SK-N-SH treated with all-trans-retinoic acid at 6 μM for 48 hours (cell line): ENCODE results near the gene DRAM1.

Source experiments
- ATAC-seq: fragments of 200-7000 bp; cut with Tn5 transposase; 3 replicates; pipeline ENCODE4 v1.9.1; 2020; ENCODE audit warnings: mild to moderate bottlenecking, moderate library complexity
- ARNTL ChIP-seq: fragments of 450-650 bp; formaldehyde crosslinking; IDR thresholded peaks from 2 replicates; pipeline ENCODE4 v1.5.0; 2020; ENCODE audit warnings: low read depth, mild to moderate bottlenecking, moderate library complexity, borderline replicate concordance
- BACH2 ChIP-seq: fragments of 250-450 bp; sonication (Bioruptor Pico); IDR thresholded peaks from 2 replicates; pipeline ENCODE4 v1.9.0; 2021; ENCODE audit warnings: mild to moderate bottlenecking, borderline replicate concordance
- CSDC2 ChIP-seq: fragments of 250-450 bp; sonication (Bioruptor Pico); IDR thresholded peaks from 2 replicates; pipeline ENCODE4 v1.5.0; 2020; ENCODE audit warnings: mild to moderate bottlenecking, moderate library complexity
- ESRRG ChIP-seq: fragments of 250-450 bp; sonication (Bioruptor Pico); IDR thresholded peaks from 2 replicates; pipeline ENCODE4 v1.6.1; 2021; ENCODE audit warnings: mild to moderate bottlenecking
- GLIS3 ChIP-seq: fragments of 250-450 bp; sonication (Bioruptor Pico); IDR thresholded peaks from 2 replicates; pipeline ENCODE4 v1.5.0; 2020; ENCODE audit warnings: mild to moderate bottlenecking, moderate library complexity
- ISL1 ChIP-seq: fragments of 250-450 bp; sonication (Bioruptor Pico); IDR thresholded peaks from 2 replicates; pipeline ENCODE4 v2.1.2; 2022; ENCODE audit warnings: mild to moderate bottlenecking, moderate library complexity
- OSR1 ChIP-seq: fragments of 250-450 bp; sonication (Bioruptor Pico); IDR thresholded peaks from 2 replicates; pipeline ENCODE4 v1.8.0; 2022; ENCODE audit warnings: moderate library complexity, mild to moderate bottlenecking, inconsistent platforms
- PPARA ChIP-seq: fragments of 250-450 bp; sonication (Bioruptor Pico); IDR thresholded peaks from 2 replicates; pipeline ENCODE4 v1.5.0; 2020; ENCODE audit warnings: mild to moderate bottlenecking, borderline replicate concordance
- RARB ChIP-seq: fragments of 250-450 bp; sonication (Bioruptor Pico); IDR thresholded peaks from 2 replicates; pipeline ENCODE4 v1.8.0; 2021; ENCODE audit warnings: mild to moderate bottlenecking, moderate library complexity
- TCF4 ChIP-seq: fragments of 250-450 bp; sonication (Bioruptor Pico); IDR thresholded peaks from 2 replicates; pipeline ENCODE4 v1.8.0; 2021; ENCODE audit warnings: mild to moderate bottlenecking, moderate library complexity, borderline replicate concordance
- TOX ChIP-seq: fragments of 250-450 bp; sonication (Bioruptor Pico); IDR thresholded peaks from 2 replicates; pipeline ENCODE4 v1.8.0; 2021; ENCODE audit warnings: mild to moderate bottlenecking, moderate library complexity, borderline replicate concordance
- ZC3H10 ChIP-seq: fragments of 250-450 bp; sonication (Bioruptor Pico); IDR thresholded peaks from 2 replicates; pipeline ENCODE4 v1.5.1; 2021; ENCODE audit warnings: mild to moderate bottlenecking, moderate library complexity
- ZFP3 ChIP-seq: fragments of 250-450 bp; sonication (Bioruptor Pico); IDR thresholded peaks from 2 replicates; pipeline ENCODE4 v1.5.0; 2020; ENCODE audit warnings: mild to moderate bottlenecking, moderate library complexity
- ZFP30 ChIP-seq: fragments of 450-650 bp; formaldehyde crosslinking; IDR thresholded peaks from 2 replicates; pipeline ENCODE4 v1.5.0; 2022; ENCODE audit warnings: mild to moderate bottlenecking, moderate library complexity
- ZNF565 ChIP-seq: fragments of 450-650 bp; formaldehyde crosslinking; conservative IDR thresholded peaks from 2 replicates; pipeline ENCODE4 v1.5.0; 2020; ENCODE audit warnings: low read depth, mild to moderate bottlenecking, moderate library complexity
- ZNF70 ChIP-seq: fragments of 450-650 bp; formaldehyde crosslinking; IDR thresholded peaks from 2 replicates; pipeline ENCODE4 v1.5.0; 2020; ENCODE audit warnings: mild to moderate bottlenecking, moderate library complexity
- ZNF8 ChIP-seq: fragments of 450-650 bp; formaldehyde crosslinking; IDR thresholded peaks from 2 replicates; pipeline ENCODE4 v1.5.0; 2020; ENCODE audit warnings: mild to moderate bottlenecking, moderate library complexity
- TF ChIP-seq, protein P1 (sequence below): fragments of 250-450 bp; sonication (Bioruptor Pico); IDR thresholded peaks from 2 replicates; pipeline ENCODE4 v1.8.0; 2020; ENCODE audit warnings: mild to moderate bottlenecking, moderate library complexity, borderline replicate concordance
- TF ChIP-seq, protein P2 (sequence below): fragments of 250-450 bp; sonication (Bioruptor Pico); IDR thresholded peaks from 2 replicates; pipeline ENCODE4 v1.5.0; 2020; ENCODE audit warnings: mild to moderate bottlenecking, moderate library complexity
- TF ChIP-seq, protein P3 (sequence below): fragments of 250-450 bp; sonication (Bioruptor Pico); IDR thresholded peaks from 2 replicates; pipeline ENCODE4 v1.8.0; 2021; ENCODE audit warnings: low read depth, mild to moderate bottlenecking, moderate library complexity, borderline replicate concordance
- TF ChIP-seq, protein P4 (sequence below): fragments of 250-450 bp; sonication (Bioruptor Pico); IDR thresholded peaks from 2 replicates; pipeline ENCODE4 v1.5.1; 2020; ENCODE audit warnings: low read depth, mild to moderate bottlenecking, moderate library complexity

Gene DRAM1

DNA sequence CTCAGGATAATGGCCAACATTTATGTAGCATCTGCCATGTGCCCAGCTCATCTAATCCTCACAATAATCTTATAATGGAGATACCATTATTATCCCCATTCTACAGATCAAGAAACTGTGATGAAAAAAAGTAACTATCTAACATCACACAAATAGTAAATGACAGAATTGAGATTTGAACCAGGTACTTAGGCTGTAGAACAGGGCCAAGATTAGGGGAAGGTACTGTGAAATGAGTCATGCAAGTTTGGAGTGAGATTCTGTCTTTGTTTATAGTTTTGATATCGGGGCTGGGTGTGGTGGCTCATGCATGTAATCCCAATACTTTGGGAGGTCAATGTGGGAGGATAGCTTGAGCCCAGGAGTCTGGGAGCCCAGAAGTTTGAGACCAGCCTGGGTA is 45.4 kb upstream of the DRAM1 start:
- ATAC-seq = no peak
- TF ChIP-seq OSR1 (CRISPR knock-in tag) (no peak), RARB (CRISPR knock-in tag) (no peak), ZNF565 (CRISPR knock-in tag) (no peak), ISL1 (CRISPR knock-in tag) (no peak), ARNTL (CRISPR knock-in tag) (no peak), TOX (CRISPR knock-in tag) (no peak), PPARA (CRISPR knock-in tag) (no peak), GLIS3 (CRISPR knock-in tag) (no peak)
- TF ChIP-seq, protein P1, sequence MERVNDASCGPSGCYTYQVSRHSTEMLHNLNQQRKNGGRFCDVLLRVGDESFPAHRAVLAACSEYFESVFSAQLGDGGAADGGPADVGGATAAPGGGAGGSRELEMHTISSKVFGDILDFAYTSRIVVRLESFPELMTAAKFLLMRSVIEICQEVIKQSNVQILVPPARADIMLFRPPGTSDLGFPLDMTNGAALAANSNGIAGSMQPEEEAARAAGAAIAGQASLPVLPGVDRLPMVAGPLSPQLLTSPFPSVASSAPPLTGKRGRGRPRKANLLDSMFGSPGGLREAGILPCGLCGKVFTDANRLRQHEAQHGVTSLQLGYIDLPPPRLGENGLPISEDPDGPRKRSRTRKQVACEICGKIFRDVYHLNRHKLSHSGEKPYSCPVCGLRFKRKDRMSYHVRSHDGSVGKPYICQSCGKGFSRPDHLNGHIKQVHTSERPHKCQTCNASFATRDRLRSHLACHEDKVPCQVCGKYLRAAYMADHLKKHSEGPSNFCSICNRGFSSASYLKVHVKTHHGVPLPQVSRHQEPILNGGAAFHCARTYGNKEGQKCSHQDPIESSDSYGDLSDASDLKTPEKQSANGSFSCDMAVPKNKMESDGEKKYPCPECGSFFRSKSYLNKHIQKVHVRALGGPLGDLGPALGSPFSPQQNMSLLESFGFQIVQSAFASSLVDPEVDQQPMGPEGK (CRISPR knock-in tag) = no peak
- TF ChIP-seq, protein P2, sequence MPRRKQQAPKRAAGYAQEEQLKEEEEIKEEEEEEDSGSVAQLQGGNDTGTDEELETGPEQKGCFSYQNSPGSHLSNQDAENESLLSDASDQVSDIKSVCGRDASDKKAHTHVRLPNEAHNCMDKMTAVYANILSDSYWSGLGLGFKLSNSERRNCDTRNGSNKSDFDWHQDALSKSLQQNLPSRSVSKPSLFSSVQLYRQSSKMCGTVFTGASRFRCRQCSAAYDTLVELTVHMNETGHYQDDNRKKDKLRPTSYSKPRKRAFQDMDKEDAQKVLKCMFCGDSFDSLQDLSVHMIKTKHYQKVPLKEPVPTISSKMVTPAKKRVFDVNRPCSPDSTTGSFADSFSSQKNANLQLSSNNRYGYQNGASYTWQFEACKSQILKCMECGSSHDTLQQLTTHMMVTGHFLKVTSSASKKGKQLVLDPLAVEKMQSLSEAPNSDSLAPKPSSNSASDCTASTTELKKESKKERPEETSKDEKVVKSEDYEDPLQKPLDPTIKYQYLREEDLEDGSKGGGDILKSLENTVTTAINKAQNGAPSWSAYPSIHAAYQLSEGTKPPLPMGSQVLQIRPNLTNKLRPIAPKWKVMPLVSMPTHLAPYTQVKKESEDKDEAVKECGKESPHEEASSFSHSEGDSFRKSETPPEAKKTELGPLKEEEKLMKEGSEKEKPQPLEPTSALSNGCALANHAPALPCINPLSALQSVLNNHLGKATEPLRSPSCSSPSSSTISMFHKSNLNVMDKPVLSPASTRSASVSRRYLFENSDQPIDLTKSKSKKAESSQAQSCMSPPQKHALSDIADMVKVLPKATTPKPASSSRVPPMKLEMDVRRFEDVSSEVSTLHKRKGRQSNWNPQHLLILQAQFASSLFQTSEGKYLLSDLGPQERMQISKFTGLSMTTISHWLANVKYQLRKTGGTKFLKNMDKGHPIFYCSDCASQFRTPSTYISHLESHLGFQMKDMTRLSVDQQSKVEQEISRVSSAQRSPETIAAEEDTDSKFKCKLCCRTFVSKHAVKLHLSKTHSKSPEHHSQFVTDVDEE (CRISPR knock-in tag) = no peak

DNA sequence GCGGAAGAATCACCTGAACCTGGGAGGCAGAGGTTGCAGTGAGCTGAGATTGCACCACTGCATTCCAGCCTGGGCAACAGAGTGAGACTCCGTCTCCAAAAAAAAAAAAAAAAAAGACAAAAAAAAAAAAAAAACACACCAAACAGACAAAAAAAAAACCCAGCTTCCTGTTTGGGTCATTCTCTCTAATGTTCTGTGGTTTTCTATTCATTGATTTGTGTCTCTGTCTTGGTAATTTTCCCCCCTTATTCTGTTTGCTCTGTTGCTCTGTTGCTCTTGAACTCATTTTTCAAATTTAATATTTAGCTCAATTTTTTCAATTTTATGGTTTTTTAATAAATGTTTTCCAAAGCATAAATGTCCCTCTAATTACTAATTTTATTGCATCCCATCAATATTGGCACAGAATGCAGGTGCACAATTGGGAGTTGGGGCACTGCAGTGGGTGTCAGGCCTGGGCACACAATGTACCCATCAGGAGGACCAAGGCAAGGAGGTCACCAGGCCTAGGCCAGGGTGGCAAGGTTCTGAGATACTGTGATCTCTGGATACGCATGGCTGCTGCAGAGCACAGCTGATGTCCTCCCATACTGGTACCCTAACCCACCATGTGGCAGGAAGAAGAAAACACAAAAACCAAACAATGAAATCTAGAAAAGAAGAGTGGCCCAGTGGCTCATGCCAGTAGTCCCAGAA is 38.6 kb upstream of the DRAM1 start:
- no peak for ATAC-seq
- TF ChIP-seq ZNF8 (CRISPR knock-in tag) = no peak
- no peak for TF ChIP-seq TCF4 (CRISPR knock-in tag)
- TF ChIP-seq ESRRG (CRISPR knock-in tag) = no peak
- no peak for TF ChIP-seq PPARA (CRISPR knock-in tag)

DNA sequence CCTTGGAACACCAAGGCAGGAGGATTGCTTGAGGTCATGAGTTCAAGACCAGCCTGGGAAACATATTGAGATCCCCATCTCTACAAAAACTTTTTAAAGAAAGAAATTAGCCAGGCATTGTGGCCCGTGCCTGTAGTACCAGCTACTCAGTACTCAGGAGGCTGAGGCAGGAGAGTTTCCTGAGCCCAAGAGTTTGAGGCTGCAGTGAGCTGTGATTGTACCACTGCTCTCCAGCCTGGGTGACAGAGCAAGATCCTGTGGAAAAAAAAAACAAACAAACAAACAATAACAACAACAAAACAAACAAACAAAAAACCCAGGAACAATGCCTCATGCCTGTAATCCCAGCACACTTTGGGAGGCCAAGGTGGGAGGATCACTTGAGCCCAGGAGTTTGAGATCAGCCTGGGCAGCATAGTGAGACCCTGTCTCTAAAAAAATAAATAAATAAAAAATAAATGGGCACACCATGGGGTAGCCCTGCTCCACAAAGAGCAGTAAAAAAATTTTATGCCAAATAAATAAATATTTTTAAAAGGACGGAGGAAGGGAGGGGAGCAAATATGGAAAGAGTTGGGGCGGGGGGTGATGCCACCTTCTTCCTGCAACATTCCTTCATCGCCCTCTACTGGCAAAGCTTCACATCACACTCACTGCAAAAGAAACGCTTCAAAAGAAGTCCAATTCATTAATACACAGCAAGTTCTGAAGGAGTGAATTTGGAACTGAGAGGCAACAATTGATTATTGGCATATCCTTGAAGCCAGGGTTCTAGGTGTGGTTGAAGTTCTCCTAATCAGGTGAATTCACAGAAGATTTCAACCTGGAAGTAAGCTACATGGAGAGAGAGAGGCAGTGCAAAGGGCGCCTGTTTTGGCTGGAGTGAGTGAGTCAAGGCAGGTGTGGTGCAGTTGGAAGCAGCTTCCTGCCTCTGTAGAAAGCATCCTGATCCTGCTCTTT is 37.8 kb upstream of the DRAM1 start:
- TF ChIP-seq ESRRG (CRISPR knock-in tag) = no peak
- TF ChIP-seq ISL1 (CRISPR knock-in tag) = no peak
- TF ChIP-seq, protein P3, sequence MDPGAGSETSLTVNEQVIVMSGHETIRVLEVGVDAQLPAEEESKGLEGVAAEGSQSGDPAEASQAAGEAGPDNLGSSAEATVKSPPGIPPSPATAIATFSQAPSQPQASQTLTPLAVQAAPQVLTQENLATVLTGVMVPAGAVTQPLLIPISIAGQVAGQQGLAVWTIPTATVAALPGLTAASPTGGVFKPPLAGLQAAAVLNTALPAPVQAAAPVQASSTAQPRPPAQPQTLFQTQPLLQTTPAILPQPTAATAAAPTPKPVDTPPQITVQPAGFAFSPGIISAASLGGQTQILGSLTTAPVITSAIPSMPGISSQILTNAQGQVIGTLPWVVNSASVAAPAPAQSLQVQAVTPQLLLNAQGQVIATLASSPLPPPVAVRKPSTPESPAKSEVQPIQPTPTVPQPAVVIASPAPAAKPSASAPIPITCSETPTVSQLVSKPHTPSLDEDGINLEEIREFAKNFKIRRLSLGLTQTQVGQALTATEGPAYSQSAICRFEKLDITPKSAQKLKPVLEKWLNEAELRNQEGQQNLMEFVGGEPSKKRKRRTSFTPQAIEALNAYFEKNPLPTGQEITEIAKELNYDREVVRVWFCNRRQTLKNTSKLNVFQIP (CRISPR knock-in tag) = no peak
- no peak for TF ChIP-seq ZNF70 (CRISPR knock-in tag)
- TF ChIP-seq PPARA (CRISPR knock-in tag) = no peak
- TF ChIP-seq OSR1 (CRISPR knock-in tag) = no peak
- TF ChIP-seq, protein P4, sequence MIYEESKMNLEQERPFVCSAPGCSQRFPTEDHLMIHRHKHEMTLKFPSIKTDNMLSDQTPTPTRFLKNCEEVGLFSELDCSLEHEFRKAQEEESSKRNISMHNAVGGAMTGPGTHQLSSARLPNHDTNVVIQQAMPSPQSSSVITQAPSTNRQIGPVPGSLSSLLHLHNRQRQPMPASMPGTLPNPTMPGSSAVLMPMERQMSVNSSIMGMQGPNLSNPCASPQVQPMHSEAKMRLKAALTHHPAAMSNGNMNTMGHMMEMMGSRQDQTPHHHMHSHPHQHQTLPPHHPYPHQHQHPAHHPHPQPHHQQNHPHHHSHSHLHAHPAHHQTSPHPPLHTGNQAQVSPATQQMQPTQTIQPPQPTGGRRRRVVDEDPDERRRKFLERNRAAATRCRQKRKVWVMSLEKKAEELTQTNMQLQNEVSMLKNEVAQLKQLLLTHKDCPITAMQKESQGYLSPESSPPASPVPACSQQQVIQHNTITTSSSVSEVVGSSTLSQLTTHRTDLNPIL (CRISPR knock-in tag) = no peak
- TF ChIP-seq, protein P1 (CRISPR knock-in tag) = no peak
- TF ChIP-seq RARB (CRISPR knock-in tag) = no peak
- no peak for TF ChIP-seq TOX (CRISPR knock-in tag)
- TF ChIP-seq ZNF8 (CRISPR knock-in tag) = no peak
- no peak for TF ChIP-seq ZC3H10
- no peak for TF ChIP-seq BACH2 (CRISPR knock-in tag)
- no peak for TF ChIP-seq ZNF565 (CRISPR knock-in tag)
- TF ChIP-seq ZFP30 (CRISPR knock-in tag) = no peak
- no peak for TF ChIP-seq ZFP3 (CRISPR knock-in tag)
- TF ChIP-seq, protein P2 (CRISPR knock-in tag) = no peak
- TF ChIP-seq CSDC2 (CRISPR knock-in tag) = no peak

More for the DNA sequence above, 37.8 kb upstream of the DRAM1 start:
- peak; percentile 92 for ATAC-seq
